CD4-positive, alpha-beta T cell (primary cell): ENCODE data around the gene DDX55. TPM values are rescaled to one million over a fixed set of nuclear protein-coding genes. Genes with fewer than 3 reads are reported as not detected.
A peak's percentile ranks its signal among the peaks of the same experiment; 100 is the strongest.

Source experiments
- ATAC-seq: fragments of 200-7000 bp; cut with Tn5 transposase; one replicate; pipeline ENCODE4 v1.10.0; 2022; ENCODE audit warnings: mild to moderate bottlenecking; ENCODE audit not compliant: poor library complexity
- CTCF ChIA-PET: fragments of 350-600 bp; sonication (Branson Sonifier 250); formaldehyde crosslinking; loops from one replicate; lab custom pipeline; 2021; ENCODE audit warnings: antibody characterized with exemption, inconsistent platforms; lab: Charles Lee
- POLR2A ChIA-PET: fragments of 350-600 bp; sonication (Branson Sonifier 250); formaldehyde crosslinking; loops from one replicate; lab custom pipeline; 2021; ENCODE audit warnings: antibody characterized with exemption, inconsistent platforms; lab: Charles Lee
- DNase-seq, 14 experiments: peaks; one replicate each; pipeline ENCODE4 v3.0.0-alpha.2; 2013 to 2020; ENCODE audit warnings: mixed read lengths in 2 of 14
- H3K27ac ChIP-seq, 2 donors: one replicate each; pipeline versions ENCODE4 v1.5.1 to v1.7.0; 2013; ENCODE audit warnings: low read length in 2 of 2, low read depth in 1 of 2, mild to moderate bottlenecking in 1 of 2
- H3K27me3 ChIP-seq, 2 experiments: 1 replicate in 1 of 2; 2 replicates in 1 of 2; pipeline versions ENCODE4 v1.6.1 to v1.7.0; 2013; ENCODE audit warnings: low read length in 2 of 2, control low read depth in 1 of 2, mild to moderate bottlenecking in 1 of 2, moderate library complexity in 1 of 2; ENCODE audit not compliant: insufficient read depth in 2 of 2, control insufficient read depth in 1 of 2
- H3K36me3 ChIP-seq: one replicate; pipeline ENCODE4 v1.6.1; 2013; ENCODE audit warnings: low read length, control low read depth; ENCODE audit not compliant: insufficient read depth
- H3K4me1 ChIP-seq: one replicate; pipeline ENCODE4 v1.6.1; 2013; ENCODE audit warnings: low read length, control low read depth; ENCODE audit not compliant: insufficient read depth
- H3K4me3 ChIP-seq: one replicate; pipeline ENCODE4 v1.5.1; 2013; ENCODE audit warnings: mild to moderate bottlenecking, low read length, moderate library complexity
- H3K9me3 ChIP-seq, 2 experiments: 1 replicate in 1 of 2; 2 replicates in 1 of 2; pipeline versions ENCODE4 v1.6.1 to v1.7.0; 2013; ENCODE audit warnings: low read length in 2 of 2, mild to moderate bottlenecking in 2 of 2, control low read depth in 1 of 2, moderate library complexity in 1 of 2; ENCODE audit not compliant: control insufficient read depth in 1 of 2, insufficient read depth in 1 of 2
- H3K27ac Mint-ChIP-seq: one replicate; pipeline ENCODE4 v1.8.0; 2020; ENCODE audit warnings: mixed read lengths
- H3K27me3 Mint-ChIP-seq: one replicate; pipeline ENCODE4 v1.8.0; 2021; ENCODE audit warnings: mixed read lengths
- H3K36me3 Mint-ChIP-seq: one replicate; pipeline ENCODE4 v1.8.0; 2021; ENCODE audit warnings: low read depth, mixed read lengths
- H3K4me1 Mint-ChIP-seq: one replicate; pipeline ENCODE4 v1.8.0; 2021; ENCODE audit warnings: low read depth, mixed read lengths
- H3K4me3 Mint-ChIP-seq: one replicate; pipeline ENCODE4 v1.8.0; 2020; ENCODE audit warnings: mild to moderate bottlenecking, mixed read lengths
- H3K9me3 Mint-ChIP-seq: one replicate; pipeline ENCODE4 v1.8.0; 2020; ENCODE audit warnings: mixed read lengths
- intact Hi-C, 2 experiments: fragments of 100-400 bp; cut with DNase I in 1 of 2; cut with micrococcal nuclease in 1 of 2; formaldehyde crosslinking; loops; one replicate each; pipeline versions ENCODE4 v1.15.1 to v1.9.0; 2023 to 2025; cut with DNase I, micrococcal nuclease
- total RNA-seq, 174 experiments: library from RNA in 2 of 174; stranded (reverse) in 2 of 174; gene quantifications; one replicate each; pipeline ENCODE4 v1.2.3 and lab custom pipeline; 2021 to 2026
- TF ChIP-seq, protein P1 (sequence below): fragments of 200-600 bp; IDR thresholded peaks from one replicate; pipeline ENCODE4 v1.8.0; 2022; ENCODE audit warnings: antibody characterized with exemption, mild to moderate bottlenecking

DDX55 gene
- total RNA-seq, 2 experiments from 2014 or later, result 33.3 to 37.1 TPM

DNA sequence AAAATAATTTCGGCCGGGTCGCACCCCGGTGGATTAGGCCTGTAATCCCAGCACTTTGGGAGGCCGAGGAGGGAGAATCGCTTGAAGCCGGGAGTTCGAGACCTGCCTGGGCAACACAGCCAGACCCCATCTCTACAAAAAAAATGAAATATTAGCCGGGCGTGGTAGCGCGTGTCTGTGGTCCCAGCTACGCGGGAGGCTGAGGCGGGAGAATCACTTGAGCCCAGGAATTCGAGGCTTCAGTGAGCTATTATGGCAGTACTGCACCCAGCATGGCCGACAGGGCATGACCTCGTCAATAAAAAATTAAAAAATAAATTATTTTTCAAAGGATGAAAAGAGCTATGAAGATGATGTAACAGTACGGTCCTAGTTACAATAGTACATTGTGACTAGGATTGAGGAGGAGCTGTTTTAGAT lies 32.3 kb downstream of the DDX55 start:
- intact Hi-C loops, result loop anchor here in 1 of 2 experiments (2.0 to 10.0 kb wide), 2 partner anchors 41 to 351 kb away; no protein-coding TSS in a partner anchor
- H3K27ac Mint-ChIP-seq, result peak overlapping the region; percentile 97
- H3K4me3 ChIP-seq, result peak overlapping the region; percentile 88

DNA sequence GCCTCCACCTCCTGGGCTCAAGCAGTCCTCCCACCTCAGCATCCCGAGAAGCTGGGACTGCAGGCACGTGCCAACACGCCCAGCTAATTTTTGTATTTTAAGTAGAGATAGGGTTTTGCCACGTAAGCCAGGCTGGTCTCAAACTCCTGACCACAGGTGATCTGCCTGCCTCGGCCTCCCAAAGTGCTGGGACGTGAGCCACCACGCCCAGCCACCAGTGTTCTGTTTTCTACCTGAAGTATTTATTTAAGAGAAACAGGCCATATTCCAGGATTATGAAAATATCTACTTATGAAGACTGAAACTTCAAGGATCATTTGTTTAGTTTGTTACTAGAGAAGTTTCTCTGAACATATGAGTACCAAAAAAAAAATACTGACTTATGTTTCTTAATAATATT lies 42.0 kb downstream of the DDX55 start:
- H3K36me3 Mint-ChIP-seq, result peaks cover 52% of the 10 kb centered on the region
- DNase-seq (no peak), ATAC-seq (no peak)
- no peaks in the 10 kb centered on the region for H3K4me1 Mint-ChIP-seq
- peaks cover 34% of the 10 kb centered on the region for H3K36me3 ChIP-seq
- H3K4me1 ChIP-seq, result no peaks in the 10 kb centered on the region
- no peaks in the 10 kb centered on the region for H3K27me3 Mint-ChIP-seq
- ChIA-PET CTCF (no interaction called here), POLR2A (no interaction called here)
- H3K27ac ChIP-seq, result no peak overlapping the region
- no peaks in the 10 kb centered on the region for H3K9me3 ChIP-seq
- H3K9me3 Mint-ChIP-seq, result no peaks in the 10 kb centered on the region
- TF ChIP-seq, protein P1, sequence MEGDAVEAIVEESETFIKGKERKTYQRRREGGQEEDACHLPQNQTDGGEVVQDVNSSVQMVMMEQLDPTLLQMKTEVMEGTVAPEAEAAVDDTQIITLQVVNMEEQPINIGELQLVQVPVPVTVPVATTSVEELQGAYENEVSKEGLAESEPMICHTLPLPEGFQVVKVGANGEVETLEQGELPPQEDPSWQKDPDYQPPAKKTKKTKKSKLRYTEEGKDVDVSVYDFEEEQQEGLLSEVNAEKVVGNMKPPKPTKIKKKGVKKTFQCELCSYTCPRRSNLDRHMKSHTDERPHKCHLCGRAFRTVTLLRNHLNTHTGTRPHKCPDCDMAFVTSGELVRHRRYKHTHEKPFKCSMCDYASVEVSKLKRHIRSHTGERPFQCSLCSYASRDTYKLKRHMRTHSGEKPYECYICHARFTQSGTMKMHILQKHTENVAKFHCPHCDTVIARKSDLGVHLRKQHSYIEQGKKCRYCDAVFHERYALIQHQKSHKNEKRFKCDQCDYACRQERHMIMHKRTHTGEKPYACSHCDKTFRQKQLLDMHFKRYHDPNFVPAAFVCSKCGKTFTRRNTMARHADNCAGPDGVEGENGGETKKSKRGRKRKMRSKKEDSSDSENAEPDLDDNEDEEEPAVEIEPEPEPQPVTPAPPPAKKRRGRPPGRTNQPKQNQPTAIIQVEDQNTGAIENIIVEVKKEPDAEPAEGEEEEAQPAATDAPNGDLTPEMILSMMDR, result no peak
- intact Hi-C loops, result no loop called here
- H3K4me3 Mint-ChIP-seq, result no peak overlapping the region
- no peaks in the 10 kb centered on the region for H3K27me3 ChIP-seq
- no peak overlapping the region for H3K4me3 ChIP-seq
- H3K27ac Mint-ChIP-seq, result no peak overlapping the region

More for the DNA sequence above, 32.3 kb downstream of the DDX55 start:
- POLR2A ChIA-PET, result interaction anchor here (1.0 to 3.1 kb wide), 2 partner anchors 32 to 78 kb away, joined by 3 to 20 read pairs; partner anchors contain the start of genes ATP6V0A2 and DDX55
- Histone ChIP-seq H3K36me3 (peaks cover 22% of the 10 kb centered on the region), H3K27me3 (no peaks in the 10 kb centered on the region), H3K9me3 (no peaks in the 10 kb centered on the region), H3K4me1 (peaks cover 26% of the 10 kb centered on the region), H3K27ac (peak overlapping the region; percentile 81 to 92)
- H3K4me3 Mint-ChIP-seq, result peak overlapping the region; percentile 98
- H3K27me3 Mint-ChIP-seq, result no peaks in the 10 kb centered on the region
- TF ChIP-seq, protein P1, result no peak
- peaks cover 23% of the 10 kb centered on the region for H3K4me1 Mint-ChIP-seq
- ATAC-seq (no peak), DNase-seq (no peak)
- H3K36me3 Mint-ChIP-seq, result peaks cover 42% of the 10 kb centered on the region
- no peaks in the 10 kb centered on the region for H3K9me3 Mint-ChIP-seq
- CTCF ChIA-PET, result interaction anchor here (0.6 kb wide), 1 partner anchor 19 kb away, joined by 3 read pairs; no protein-coding TSS in a partner anchor

DNA sequence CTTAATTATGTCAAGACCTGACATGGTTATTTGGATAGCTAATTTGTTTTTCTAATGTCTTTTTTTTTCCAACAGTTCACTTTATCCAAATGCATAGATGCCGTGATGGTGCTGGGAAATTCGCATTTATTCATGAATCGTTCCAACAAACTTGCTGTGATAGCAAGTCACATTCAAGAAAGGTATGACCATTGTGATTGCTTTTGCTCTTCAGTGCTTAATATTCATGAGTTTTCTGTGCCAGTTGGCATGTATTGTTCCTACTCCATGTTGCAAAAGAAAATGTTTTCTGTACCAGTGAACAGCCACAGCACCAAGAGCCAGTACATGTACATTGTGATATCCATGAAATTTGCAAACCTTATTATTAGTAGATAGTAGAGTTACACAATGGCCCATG lies 43.5 kb downstream of the DDX55 start:
- TF ChIP-seq, protein P1, result no peak
- Mint-ChIP-seq H3K9me3 (no peaks in the 10 kb centered on the region), H3K27ac (no peak overlapping the region), H3K4me3 (no peak overlapping the region), H3K36me3 (peaks cover 61% of the 10 kb centered on the region), H3K27me3 (no peaks in the 10 kb centered on the region), H3K4me1 (no peaks in the 10 kb centered on the region)
- Histone ChIP-seq H3K9me3 (no peaks in the 10 kb centered on the region), H3K27ac (no peak overlapping the region), H3K4me3 (no peak overlapping the region), H3K4me1 (no peaks in the 10 kb centered on the region), H3K27me3 (no peaks in the 10 kb centered on the region), H3K36me3 (peaks cover 43% of the 10 kb centered on the region)
- DNase-seq, result no peak
- ChIA-PET POLR2A (no interaction called here), CTCF (no interaction called here)
- ATAC-seq, result no peak
- intact Hi-C loops, result no loop called here
